ENCODE measurements around the gene GET3.

GRCh38 chr19:12772323-12772722 is 35.0 kb downstream of the GET3 start:
- TF ChIP-seq CTCF (IDR thresholded peaks at IDR 0.05) (no peak), POLR2AphosphoS5 (IDR thresholded peaks at IDR 0.05; ENCODE audit: low read depth, low read length) (no peak)

All from Panc1 (cell line).